ENCODE measurements around the gene NRXN3.

DNA sequence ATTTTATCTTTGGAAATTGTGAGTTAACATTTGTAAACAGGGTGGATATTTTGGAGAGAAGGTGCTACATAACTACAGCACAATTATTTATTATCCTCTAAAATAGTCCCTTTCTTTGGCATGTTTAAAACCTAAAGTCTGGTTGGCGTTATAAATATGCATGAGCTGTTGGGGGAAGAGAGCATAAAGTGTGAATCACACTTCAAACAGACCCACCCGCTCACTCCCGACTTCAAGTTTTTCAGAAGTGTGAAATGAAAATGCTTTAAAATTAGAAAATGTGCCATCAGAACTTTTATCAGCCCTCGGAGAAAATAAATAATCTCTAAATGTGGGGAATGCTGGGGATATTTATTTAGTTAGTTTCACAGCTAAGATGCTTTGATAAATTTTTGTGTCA lies 1006.9 kb downstream of the NRXN3 start:
- no peak for TF ChIP-seq ARNT (IDR thresholded peaks at IDR 0.05)
- no peak for TF ChIP-seq ZNF384 (IDR thresholded peaks at IDR 0.05)
- TF ChIP-seq SUZ12 (IDR thresholded peaks at IDR 0.05), result no peak
- no peak for TF ChIP-seq L3MBTL2 (conservative IDR thresholded peaks at IDR 0.05)
- TF ChIP-seq SP1 (IDR thresholded peaks at IDR 0.05), result no peak
- no peak for TF ChIP-seq BHLHE40 (IDR thresholded peaks at IDR 0.05; ENCODE audit: borderline replicate concordance)
- no peak for TF ChIP-seq HDGF (IDR thresholded peaks at IDR 0.05; ENCODE audit: borderline replicate concordance)
- no peak for TF ChIP-seq FOXM1 (IDR thresholded peaks at IDR 0.05; ENCODE audit: borderline replicate concordance)
- TF ChIP-seq NFRKB (IDR thresholded peaks at IDR 0.05), result no peak
- no peak for TF ChIP-seq ELF4 (IDR thresholded peaks at IDR 0.05)

All from HEK293T (cell line).